DND-41 (cell line): ENCODE results near the gene FOXI1.

Source experiments
- ATAC-seq: fragments of 200-7000 bp; cut with Tn5 transposase; 3 replicates; pipeline ENCODE4 v1.9.1; 2021; ENCODE audit warnings: low read depth; ENCODE audit not compliant: insufficient read depth
- DNase-seq: peaks from one replicate; pipeline ENCODE4 v3.0.0-alpha.2; 2020
- H2AFZ ChIP-seq: 2 replicates; pipeline ENCODE4 v1.6.0; 2012; ENCODE audit warnings: low read depth, low read length
- H3K27ac ChIP-seq: 2 replicates; pipeline ENCODE4 v1.5.1; 2012; ENCODE audit warnings: low read length, inconsistent platforms
- H3K27me3 ChIP-seq: fragments of 200-600 bp; sonication (generic); 2 replicates; pipeline ENCODE4 v1.6.0; 2012; ENCODE audit warnings: low read length, mild to moderate bottlenecking, inconsistent platforms; ENCODE audit not compliant: insufficient read depth, poor library complexity
- H3K36me3 ChIP-seq: 2 replicates; pipeline ENCODE4 v1.5.1; 2012; ENCODE audit warnings: low read length, inconsistent platforms; ENCODE audit not compliant: insufficient read depth
- H3K4me1 ChIP-seq: 2 replicates; pipeline ENCODE4 v1.5.1; 2012; ENCODE audit warnings: mild to moderate bottlenecking, low read length; ENCODE audit not compliant: insufficient read depth
- H3K4me2 ChIP-seq: 2 replicates; pipeline ENCODE4 v1.6.0; 2012; ENCODE audit warnings: mild to moderate bottlenecking, moderate library complexity, low read length, inconsistent platforms; ENCODE audit not compliant: insufficient read depth
- H3K4me3 ChIP-seq, 2 experiments: fragments of 200-600 bp in 1 of 2; shearing (Covaris generic) in 1 of 2; 2 replicates each; pipeline ENCODE4 v1.5.1; 2012 to 2016; ENCODE audit warnings: inconsistent platforms in 2 of 2, low read length in 2 of 2, mild to moderate bottlenecking in 2 of 2, low read depth in 1 of 2, moderate library complexity in 1 of 2
- H3K79me2 ChIP-seq: 2 replicates; pipeline ENCODE4 v1.6.0; 2012; ENCODE audit warnings: low read length, inconsistent platforms; ENCODE audit not compliant: insufficient read depth
- H3K9ac ChIP-seq: 2 replicates; pipeline ENCODE4 v1.6.0; 2012; ENCODE audit warnings: low read depth, mild to moderate bottlenecking, inconsistent platforms, low read length, moderate library complexity
- H3K9me3 ChIP-seq: 2 replicates; pipeline ENCODE4 v1.5.1; 2012; ENCODE audit warnings: low read length, moderate library complexity, mild to moderate bottlenecking, inconsistent platforms; ENCODE audit not compliant: insufficient read depth, severe bottlenecking
- H4K20me1 ChIP-seq: 2 replicates; pipeline ENCODE4 v1.6.0; 2012; ENCODE audit warnings: low read length; ENCODE audit not compliant: insufficient read depth
- EZH2 ChIP-seq: IDR thresholded peaks from 3 replicates; pipeline ENCODE4 v1.6.1; 2012; ENCODE audit warnings: borderline replicate concordance, low read depth, mild to moderate bottlenecking, moderate library complexity, low read length, inconsistent platforms; ENCODE audit not compliant: severe bottlenecking
- TF ChIP-seq, protein P1 (sequence below): IDR thresholded peaks from 2 replicates; pipeline ENCODE4 v1.5.1; 2012; ENCODE audit warnings: borderline replicate concordance, low read length, moderate library complexity, mild to moderate bottlenecking; ENCODE audit not compliant: poor library complexity, severe bottlenecking; ENCODE audit errors: extremely low read depth

FOXI1 gene

DNA sequence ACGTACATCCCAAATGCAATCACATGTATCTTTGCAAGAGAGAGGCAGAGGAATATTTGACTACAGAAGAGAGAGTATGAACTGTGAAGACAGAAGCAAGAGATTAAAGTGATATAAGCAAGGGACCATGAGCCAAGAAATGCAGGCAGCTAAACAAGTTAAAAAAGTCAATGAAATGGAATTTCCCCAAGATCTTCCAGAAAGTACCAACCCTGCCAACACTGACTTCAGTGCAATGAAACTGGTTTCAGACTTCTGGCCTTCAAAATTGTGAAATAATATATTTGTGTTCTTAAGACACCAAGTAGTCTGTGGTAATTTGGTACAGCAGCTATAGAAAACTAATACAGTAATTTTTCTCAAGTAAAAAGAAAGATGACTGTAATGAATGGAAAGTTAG lies 20.9 kb downstream of the FOXI1 start:
- no peak overlapping the region for H3K27ac ChIP-seq
- H3K9ac ChIP-seq: no peak overlapping the region
- H3K79me2 ChIP-seq: no peaks in the 10 kb centered on the region
- H3K9me3 ChIP-seq: peaks cover 10% of the 10 kb centered on the region
- ATAC-seq: no peak
- no peak overlapping the region for H2AFZ ChIP-seq
- H3K27me3 ChIP-seq: no peaks in the 10 kb centered on the region
- H4K20me1 ChIP-seq: no peaks in the 10 kb centered on the region
- H3K36me3 ChIP-seq: no peaks in the 10 kb centered on the region
- H3K4me3 ChIP-seq: no peak overlapping the region
- no peaks in the 10 kb centered on the region for H3K4me1 ChIP-seq
- DNase-seq: no peak
- no peak overlapping the region for H3K4me2 ChIP-seq
- TF ChIP-seq EZH2: no peak
- TF ChIP-seq, protein P1, sequence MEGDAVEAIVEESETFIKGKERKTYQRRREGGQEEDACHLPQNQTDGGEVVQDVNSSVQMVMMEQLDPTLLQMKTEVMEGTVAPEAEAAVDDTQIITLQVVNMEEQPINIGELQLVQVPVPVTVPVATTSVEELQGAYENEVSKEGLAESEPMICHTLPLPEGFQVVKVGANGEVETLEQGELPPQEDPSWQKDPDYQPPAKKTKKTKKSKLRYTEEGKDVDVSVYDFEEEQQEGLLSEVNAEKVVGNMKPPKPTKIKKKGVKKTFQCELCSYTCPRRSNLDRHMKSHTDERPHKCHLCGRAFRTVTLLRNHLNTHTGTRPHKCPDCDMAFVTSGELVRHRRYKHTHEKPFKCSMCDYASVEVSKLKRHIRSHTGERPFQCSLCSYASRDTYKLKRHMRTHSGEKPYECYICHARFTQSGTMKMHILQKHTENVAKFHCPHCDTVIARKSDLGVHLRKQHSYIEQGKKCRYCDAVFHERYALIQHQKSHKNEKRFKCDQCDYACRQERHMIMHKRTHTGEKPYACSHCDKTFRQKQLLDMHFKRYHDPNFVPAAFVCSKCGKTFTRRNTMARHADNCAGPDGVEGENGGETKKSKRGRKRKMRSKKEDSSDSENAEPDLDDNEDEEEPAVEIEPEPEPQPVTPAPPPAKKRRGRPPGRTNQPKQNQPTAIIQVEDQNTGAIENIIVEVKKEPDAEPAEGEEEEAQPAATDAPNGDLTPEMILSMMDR: no peak

GRCh38 chr5:170131235-170131634 lies 25.5 kb downstream of the FOXI1 start:
- Histone ChIP-seq H3K4me2 (no peak overlapping the region), H3K79me2 (no peaks in the 10 kb centered on the region), H2AFZ (no peak overlapping the region), H3K4me3 (no peak overlapping the region), H4K20me1 (no peaks in the 10 kb centered on the region), H3K9me3 (peaks cover 5% of the 10 kb centered on the region), H3K27me3 (peaks cover 4% of the 10 kb centered on the region), H3K36me3 (no peaks in the 10 kb centered on the region), H3K4me1 (no peaks in the 10 kb centered on the region), H3K9ac (no peak overlapping the region), H3K27ac (no peak overlapping the region)
- DNase-seq: no peak
- ATAC-seq: no peak
- TF ChIP-seq EZH2: no peak
- TF ChIP-seq, protein P1: no peak

DNA sequence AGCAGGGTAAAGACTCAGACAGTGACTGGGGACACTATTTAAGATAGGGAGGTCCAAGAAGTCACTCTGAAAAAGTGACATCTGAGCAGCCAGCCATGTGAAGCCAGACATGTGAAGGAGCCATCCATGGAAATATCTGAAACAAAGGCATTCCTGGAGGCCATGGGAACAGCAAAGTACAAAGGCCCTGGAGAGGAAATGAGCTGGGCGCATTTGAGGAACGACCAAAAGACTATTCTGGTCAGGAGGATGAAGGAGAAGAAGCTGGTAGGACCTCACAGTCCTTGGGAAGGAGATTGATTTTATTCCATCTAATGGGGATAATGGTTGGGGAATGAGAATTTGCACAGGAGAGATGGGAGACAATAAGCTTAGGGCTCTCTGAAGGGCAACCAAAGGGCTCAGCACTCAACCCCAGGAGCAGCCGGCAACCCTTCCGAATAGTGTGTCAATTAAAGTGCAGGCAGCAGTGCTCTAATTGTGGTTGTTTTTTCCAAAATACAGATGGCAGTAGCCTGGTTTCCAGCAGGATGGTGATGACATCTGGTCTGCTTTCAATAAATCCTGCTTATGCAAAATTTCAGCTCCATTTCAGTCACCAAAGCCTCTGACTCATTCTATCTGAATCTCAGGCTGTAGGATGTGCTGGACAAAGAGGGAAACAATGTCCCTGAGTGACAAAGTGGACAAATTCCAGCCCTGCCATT lies 26.7 kb downstream of the FOXI1 start:
- H3K79me2 ChIP-seq: no peaks in the 10 kb centered on the region
- no peaks in the 10 kb centered on the region for H3K36me3 ChIP-seq
- H3K4me1 ChIP-seq: no peaks in the 10 kb centered on the region
- H3K4me2 ChIP-seq: no peak overlapping the region
- H4K20me1 ChIP-seq: no peaks in the 10 kb centered on the region
- no peak for TF ChIP-seq EZH2
- TF ChIP-seq, protein P1: no peak
- H3K9ac ChIP-seq: no peak overlapping the region
- no peak overlapping the region for H3K4me3 ChIP-seq
- no peak overlapping the region for H3K27ac ChIP-seq
- H2AFZ ChIP-seq: no peak overlapping the region
- no peak for DNase-seq
- no peak for ATAC-seq
- peaks cover 4% of the 10 kb centered on the region for H3K27me3 ChIP-seq
- no peaks in the 10 kb centered on the region for H3K9me3 ChIP-seq
